KBM-7 (cell line): ENCODE measurements around the gene FGD2.
"Not testable (repeated sequence)": the region's sequence is repeated elsewhere in the genome, so short reads cannot be mapped to it uniquely, and the experiment has no call there.

ENCODE experiments used
- DNase-seq: peaks from one replicate; pipeline ENCODE4 v3.0.0-alpha.2; 2015
- in situ Hi-C: fragments of 300-500 bp; cut with MboI; formaldehyde crosslinking; loops from 2 replicates; pipeline ENCODE4 v1.14.3; 2020; ENCODE audit warnings: low sequenced_read_pairs, low pct_unique_long_range_greater_than_20kb, mixed read lengths

The FGD2 gene

DNA sequence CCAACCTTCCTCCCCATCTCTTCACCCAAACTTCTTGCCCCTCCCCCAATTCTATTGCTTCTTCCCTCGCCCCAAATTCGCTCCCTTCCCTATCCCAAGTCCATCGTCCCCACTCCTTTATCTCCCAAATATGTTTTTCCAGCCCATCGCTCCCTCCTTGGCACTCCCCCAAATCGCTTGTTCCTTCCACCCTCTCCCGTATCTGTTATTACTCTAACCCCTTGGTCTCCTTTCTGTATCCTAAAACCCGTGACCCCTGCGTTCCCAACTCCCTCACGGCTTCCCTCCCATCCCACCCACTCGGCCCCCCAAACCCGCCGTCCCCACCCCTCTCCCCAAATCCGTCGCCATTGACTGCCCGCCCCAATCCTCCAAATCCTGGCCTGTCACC, 20.0 kb upstream of the FGD2 start:
- in situ Hi-C loops: no loop called here
- DNase-seq: no peak

DNA sequence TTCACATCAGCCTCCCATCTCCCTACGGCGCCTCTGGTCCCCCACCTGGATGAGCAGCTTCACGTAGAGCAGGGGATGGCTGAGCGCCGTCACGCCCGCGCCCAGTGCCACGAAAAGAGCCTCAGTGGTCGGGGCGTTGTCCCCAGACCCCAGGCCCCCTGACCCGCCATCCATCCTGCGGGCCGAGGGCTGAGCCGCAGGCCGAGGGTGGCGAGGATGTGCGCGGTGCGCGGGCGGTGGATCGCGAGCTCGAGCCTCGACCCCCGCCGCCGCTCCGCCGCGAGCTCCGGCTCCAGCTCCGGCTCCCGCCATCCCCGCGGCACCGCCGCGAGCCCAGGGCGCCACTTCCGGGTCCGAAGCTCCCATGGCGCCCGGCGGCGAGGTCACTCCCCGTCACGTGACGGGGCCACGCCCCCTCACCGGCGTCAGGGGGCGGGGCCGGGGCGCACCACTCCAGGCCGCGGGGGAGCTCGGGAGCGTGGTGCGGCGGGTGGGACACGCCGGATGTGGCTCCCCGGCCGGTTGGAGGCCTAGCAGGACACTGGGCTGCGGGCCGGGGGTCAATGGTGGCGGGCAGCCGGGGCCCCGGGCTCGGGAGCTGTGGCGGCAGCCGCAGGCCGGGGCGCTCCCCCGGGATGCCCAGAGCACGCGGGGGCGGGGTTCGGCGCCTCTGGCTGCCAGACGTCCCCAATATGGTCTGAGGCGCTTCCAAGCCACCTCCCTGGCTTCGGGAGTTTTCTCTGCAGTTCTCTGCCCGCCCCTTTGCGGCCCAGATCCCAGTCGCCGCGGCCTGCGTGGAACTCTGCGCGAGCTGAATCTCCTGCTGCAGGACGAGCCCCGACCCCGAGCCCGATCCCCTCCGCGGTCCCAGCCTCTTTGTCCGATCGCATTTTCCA, 19.4 kb upstream of the FGD2 start, which contains the start of gene MTCH1:
Gene MTCH1 (minus strand): TSS at position 389 of the 896 bp plus-strand sequence. CDS start 23 bp downstream, at position 366.
- peak; percentile 89 for DNase-seq
- in situ Hi-C loops: no loop called here

DNA sequence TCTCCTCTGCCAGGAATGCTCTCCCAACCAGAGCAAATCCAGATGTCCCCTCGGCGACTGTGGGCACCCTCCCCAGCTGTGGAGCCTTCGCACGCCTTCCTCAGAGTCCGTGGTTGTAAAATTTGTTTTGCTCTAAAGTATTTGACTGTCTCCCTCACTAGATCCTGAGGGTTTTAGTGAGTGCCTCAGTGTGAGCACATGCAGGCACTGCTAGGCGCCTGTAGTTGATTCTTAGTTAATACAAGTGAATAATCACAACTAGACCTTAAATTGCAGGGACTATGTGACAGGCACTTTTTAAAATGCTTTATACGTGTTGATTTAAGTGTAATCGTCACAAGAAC, 18.8 kb upstream of the FGD2 start:
- DNase-seq: no peak
- in situ Hi-C loops: no loop called here

- in situ Hi-C loops: no loop called here
- DNase-seq: no peak
Measured at GRCh38 chr6:36989264-36989663, 16.2 kb upstream of the FGD2 start.

DNA sequence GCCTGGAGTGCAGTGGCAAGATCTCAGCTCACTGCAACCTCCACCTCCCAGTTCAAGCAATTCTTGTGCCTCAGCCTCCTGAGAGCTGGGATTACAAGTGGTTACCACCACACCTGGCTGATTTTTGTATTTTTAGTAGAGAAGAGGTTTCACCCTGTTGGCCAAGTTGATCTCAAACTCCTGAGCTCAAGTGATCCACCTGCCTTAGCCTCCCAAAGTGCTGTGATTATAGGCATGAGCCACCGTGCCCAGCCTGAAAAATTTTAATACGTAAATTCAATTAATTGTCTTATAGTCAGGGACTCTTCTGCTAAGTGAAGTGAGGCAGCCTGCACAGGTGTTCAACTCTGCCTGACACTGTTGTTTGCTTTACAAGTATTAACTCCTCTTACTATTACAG, 15.1 kb upstream of the FGD2 start:
- DNase-seq, in situ Hi-C loops: not testable (repeated sequence)

- in situ Hi-C loops: no loop called here
- DNase-seq: no peak
Measured at GRCh38 chr6:36997811-36998722, 7.4 kb upstream of the FGD2 start.

GRCh38 chr6:36998723-36999038, 6.8 kb upstream of the FGD2 start:
- DNase-seq: no peak
- in situ Hi-C loops: no loop called here

GRCh38 chr6:36999061-36999750, 6.2 kb upstream of the FGD2 start:
- in situ Hi-C loops: no loop called here
- DNase-seq: no peak

DNA sequence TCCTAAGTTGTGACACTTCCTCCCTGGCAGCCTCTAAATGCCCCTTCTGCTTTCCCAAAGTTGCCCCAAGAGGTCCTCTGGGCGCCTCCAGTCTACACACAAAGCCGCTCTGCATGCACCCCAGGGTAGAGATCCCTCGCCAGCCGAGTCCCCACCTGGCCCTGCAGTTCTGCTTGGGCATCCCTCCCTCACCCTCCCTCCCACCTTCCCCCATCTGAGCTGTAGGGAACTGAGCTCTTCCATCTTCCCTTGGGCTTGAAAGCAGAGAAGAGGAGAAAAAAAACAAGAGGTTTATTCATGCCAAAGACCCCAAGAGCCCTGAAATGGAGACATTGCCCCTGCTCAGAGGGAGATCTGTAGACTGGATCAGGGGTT, 5.7 kb upstream of the FGD2 start:
- in situ Hi-C loops: loop anchor here (10.0 kb wide), 1 partner anchor 225 kb away; no protein-coding TSS in a partner anchor
- DNase-seq: no peak

GRCh38 chr6:37004044-37004980, 1.1 kb upstream of the FGD2 start:
- no peak for DNase-seq
- in situ Hi-C loops: loop anchor here (10.0 kb wide), 1 partner anchor 230 kb away; no protein-coding TSS in a partner anchor

DNA sequence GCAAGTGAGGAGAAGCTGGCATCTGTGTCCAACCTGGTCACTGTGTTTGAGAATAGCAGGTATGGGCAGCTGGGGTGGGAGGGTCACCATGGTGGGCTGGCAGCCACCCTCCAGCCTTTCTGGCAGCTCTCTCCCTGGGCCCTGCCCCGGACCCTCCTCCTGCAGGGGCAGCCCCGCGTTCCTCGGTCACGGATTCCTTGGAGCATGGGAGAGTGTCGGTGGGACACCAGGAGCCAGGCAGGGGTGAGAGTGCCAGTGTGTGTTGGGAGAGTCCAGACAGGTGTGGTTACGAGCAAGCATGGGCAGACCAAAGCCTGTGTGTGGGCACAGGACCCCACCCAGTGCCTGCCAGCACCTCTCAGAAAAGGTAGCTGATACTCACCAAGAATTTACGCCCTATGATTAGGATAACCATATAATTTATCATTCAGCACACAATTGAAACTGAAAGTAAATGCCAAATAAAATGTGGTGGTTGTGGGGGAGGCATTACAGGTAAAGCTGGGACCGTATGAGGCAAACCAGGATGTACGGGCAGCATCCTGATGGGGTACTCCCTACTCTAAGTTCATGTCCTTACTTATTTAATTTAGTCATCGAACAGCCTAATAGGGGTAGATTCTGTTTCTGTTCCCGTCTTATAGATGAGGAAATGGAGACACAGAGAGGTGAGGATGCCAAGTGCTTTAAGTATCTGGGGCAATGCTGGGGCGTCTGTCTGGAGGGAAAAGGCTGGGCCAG, 542 bp downstream of the FGD2 start:
- in situ Hi-C loops: loop anchor here (10.0 kb wide), 1 partner anchor 231 kb away; no protein-coding TSS in a partner anchor
- DNase-seq: no peak

DNA sequence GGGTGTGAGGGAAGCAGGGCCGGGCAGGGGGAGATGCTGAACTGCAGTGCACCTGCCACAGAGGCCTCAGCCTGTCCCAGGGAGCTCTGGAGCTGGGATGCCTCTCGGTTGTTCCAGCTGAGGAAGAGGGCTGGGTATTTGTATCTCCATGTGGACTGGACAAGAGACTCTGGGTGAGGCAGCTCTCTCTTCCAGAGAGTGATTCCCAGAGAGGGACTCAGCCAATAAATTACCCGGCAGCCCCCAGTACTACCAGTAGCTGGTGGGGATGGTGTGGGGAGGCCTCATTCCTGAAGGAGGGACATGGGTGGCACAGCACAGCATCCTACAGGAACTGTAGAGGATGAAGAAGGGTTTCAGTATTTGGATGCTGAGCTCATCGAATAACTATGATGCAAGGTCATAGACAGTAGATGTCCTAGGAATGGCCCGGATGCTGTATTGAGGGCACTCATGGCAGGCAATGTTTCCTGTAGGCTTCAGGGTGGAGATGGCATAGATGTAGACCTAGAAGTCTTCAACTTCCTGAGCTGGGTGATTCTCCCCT, 1.4 kb downstream of the FGD2 start:
- in situ Hi-C loops: loop anchor here (10.0 kb wide), 1 partner anchor 232 kb away; no protein-coding TSS in a partner anchor

GRCh38 chr6:37007340-37008043, 2.0 kb downstream of the FGD2 start:
- in situ Hi-C loops: loop anchor here (10.0 kb wide), 1 partner anchor 233 kb away; no protein-coding TSS in a partner anchor
- DNase-seq: no peak

More for the DNA sequence above, 1.4 kb downstream of the FGD2 start:
- no peak for DNase-seq

GRCh38 chr6:37008484-37009465, 3.3 kb downstream of the FGD2 start:
- no peak for DNase-seq
- in situ Hi-C loops: loop anchor here (10.0 kb wide), 1 partner anchor 234 kb away; no protein-coding TSS in a partner anchor

DNA sequence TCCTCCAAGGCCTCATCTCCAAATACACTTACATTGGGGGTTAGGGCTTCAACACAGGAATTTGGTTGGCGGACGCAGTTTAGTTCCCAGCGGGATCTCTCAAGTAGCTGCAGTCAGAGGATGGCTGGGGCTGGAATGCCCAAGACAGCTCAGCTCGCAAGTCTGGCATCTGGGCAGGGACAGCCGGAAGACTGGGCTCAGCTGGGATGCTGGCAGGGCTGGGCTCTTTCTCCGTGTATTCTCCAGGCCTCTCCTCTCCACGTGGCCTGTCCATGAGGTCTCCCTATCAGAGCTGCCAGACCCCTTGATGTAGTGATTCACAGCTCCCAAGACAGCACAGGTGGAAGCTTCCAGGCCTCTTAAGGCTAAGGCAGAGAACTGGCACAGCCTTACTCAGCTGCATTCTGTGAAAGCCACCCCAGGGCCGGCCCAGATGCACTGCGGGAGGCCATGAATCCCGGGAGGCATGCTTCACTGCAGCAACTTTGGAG, 5.0 kb downstream of the FGD2 start:
- in situ Hi-C loops: no loop called here
- no peak for DNase-seq
